OCI-LY7 (cell line): ENCODE data around the gene ZNF101. TPM values are rescaled to one million over a fixed set of nuclear protein-coding genes. Genes with fewer than 3 reads are reported as not detected.

Experiments used
- BruUV-seq: library from RNA; stranded (reverse); fragments of 400-500 nt; replicated peaks from 2 replicates; lab custom pipeline; 2021; lab: Mats Ljungman, UMichigan
- CTCF ChIA-PET: fragments of 300-600 bp; sonication (Branson Sonifier 250); formaldehyde crosslinking; loops from one replicate; lab custom pipeline; 2022; ENCODE audit warnings: antibody characterized with exemption; ENCODE audit not compliant: unreplicated experiment; lab: Charles Lee
- POLR2A ChIA-PET: fragments of 300-600 bp; sonication (Branson Sonifier 250); formaldehyde crosslinking; loops from one replicate; lab custom pipeline; 2022; ENCODE audit warnings: antibody characterized with exemption; lab: Charles Lee
- DNase-seq: peaks from one replicate; pipeline ENCODE4 v3.0.0-alpha.2; 2015; ENCODE audit warnings: low spot score
- H2AFZ ChIP-seq: fragments of 200-600 bp; sonication (generic), shearing (Covaris generic); 2 replicates; pipeline ENCODE4 v1.6.1; 2014; ENCODE audit warnings: mild to moderate bottlenecking, antibody characterized with exemption, low read length, moderate library complexity
- H3K27ac ChIP-seq: fragments of 200-600 bp; sonication (generic); 2 replicates; pipeline ENCODE4 v1.5.1; 2014; ENCODE audit warnings: mixed run types, low read depth, mild to moderate bottlenecking, moderate library complexity, low read length, inconsistent platforms; ENCODE audit not compliant: poor library complexity, severe bottlenecking
- H3K36me3 ChIP-seq: fragments of 200-600 bp; sonication (generic); 2 replicates; pipeline ENCODE4 v1.6.1; 2014; ENCODE audit warnings: mild to moderate bottlenecking, antibody characterized with exemption, low read length, moderate library complexity, mixed read lengths; ENCODE audit not compliant: insufficient read depth
- H3K4me1 ChIP-seq: fragments of 200-600 bp; sonication (generic); 2 replicates; pipeline ENCODE4 v1.5.1; 2014; ENCODE audit warnings: mild to moderate bottlenecking, low read length; ENCODE audit not compliant: insufficient read depth, poor library complexity, severe bottlenecking
- H3K4me2 ChIP-seq: fragments of 200-600 bp; sonication (generic); 2 replicates; pipeline ENCODE4 v1.6.1; 2014; ENCODE audit warnings: mild to moderate bottlenecking, low read length
- H3K4me3 ChIP-seq: fragments of 200-600 bp; sonication (generic); 2 replicates; pipeline ENCODE4 v1.5.1; 2014; ENCODE audit warnings: mild to moderate bottlenecking, low read depth, low read length; ENCODE audit not compliant: poor library complexity, severe bottlenecking
- H3K79me2 ChIP-seq: fragments of 200-600 bp; sonication (generic); 2 replicates; pipeline ENCODE4 v1.6.1; 2016; ENCODE audit warnings: low read depth, mild to moderate bottlenecking, low read length, moderate library complexity, mixed read lengths; ENCODE audit not compliant: insufficient read depth
- H3K9me2 ChIP-seq: fragments of 200-600 bp; sonication (generic); 2 replicates; pipeline ENCODE4 v1.6.1; 2016; ENCODE audit warnings: mild to moderate bottlenecking, low read length, mixed read lengths; ENCODE audit not compliant: insufficient read depth
- H3K9me3 ChIP-seq: fragments of 200-600 bp; sonication (generic); 2 replicates; pipeline ENCODE4 v1.6.1; 2014; ENCODE audit warnings: mild to moderate bottlenecking, mixed run types, low read length, mixed read lengths
- H4K20me1 ChIP-seq: fragments of 200-600 bp; sonication (generic); 2 replicates; pipeline ENCODE4 v1.6.1; 2014; ENCODE audit warnings: mild to moderate bottlenecking, antibody characterized with exemption, low read length, moderate library complexity, mixed read lengths; ENCODE audit not compliant: insufficient read depth
- CTCF ChIP-seq: fragments of 200-600 bp; sonication (generic); conservative IDR thresholded peaks from 2 replicates; pipeline ENCODE4 v1.5.1; 2014; ENCODE audit warnings: mild to moderate bottlenecking, antibody characterized with exemption, low read length, moderate library complexity, mixed read lengths
- EZH2phosphoT487 ChIP-seq: fragments of 200-600 bp; sonication (generic); IDR thresholded peaks from 2 replicates; pipeline ENCODE4 v1.6.1; 2018; ENCODE audit warnings: low read depth, borderline replicate concordance, mild to moderate bottlenecking, mixed run types, antibody characterized with exemption, low read length, moderate library complexity, mixed read lengths
- intact Hi-C: fragments of 100-400 bp; cut with micrococcal nuclease; formaldehyde crosslinking; loops from one replicate; pipeline ENCODE4 v1.10.0; 2022; ENCODE audit not compliant: unreplicated experiment
- total RNA-seq, 2 experiments: library from RNA; depleted of rRNA in 1 of 2; stranded (reverse); fragments of >200 nt in 1 of 2; shearing (Covaris generic) in 1 of 2; gene quantifications; 2 replicates each; pipeline ENCODE4 v1.2.3, GENCODE V29; 2014 to 2022

ZNF101 gene
- total RNA-seq, 2 experiments from 2014 or later, result 66.6 to 83.8 TPM

GRCh38 chr19:19661675-19662251 lies 6.9 kb upstream of the ZNF101 start:
- Histone ChIP-seq H3K4me3 (peak overlapping the region; percentile 88), H3K4me1 (peaks cover 42% of the 10 kb centered on the region)

GRCh38 chr19:19662344-19662743 lies 6.3 kb upstream of the ZNF101 start:
- peaks cover 34% of the 10 kb centered on the region for H3K79me2 ChIP-seq
- no peaks in the 10 kb centered on the region for H3K9me2 ChIP-seq
- ChIA-PET CTCF (no interaction called here), POLR2A (interaction anchor here (0.8 to 1.2 kb wide), 4 partner anchors 9 to 203 kb away, joined by 3 to 5 read pairs (median 4); partner anchors contain the start of gene ZNF253)
- peak; percentile 21 for DNase-seq
- peaks cover 48% of the 10 kb centered on the region for H3K4me1 ChIP-seq
- H2AFZ ChIP-seq, result no peak overlapping the region
- peak overlapping the region; percentile 88 for H3K27ac ChIP-seq
- peaks cover 15% of the 10 kb centered on the region; the same call in 1 of the 2 replicates for H4K20me1 ChIP-seq
- H3K4me2 ChIP-seq, result peak overlapping the region; percentile 82
- no peak for TF ChIP-seq EZH2phosphoT487
- peaks cover 37% of the 10 kb centered on the region for H3K36me3 ChIP-seq
- TSS peak; percentile 78 for BruUV-seq
- no peaks in the 10 kb centered on the region for H3K9me3 ChIP-seq
- H3K4me3 ChIP-seq, result peak overlapping the region; percentile 88
- intact Hi-C loops, result loop anchor here (10.0 kb wide), 2 partner anchors 258 to 498 kb away; partner anchors contain the start of gene GATAD2A

More at GRCh38 chr19:19661675-19662251, 6.9 kb upstream of the ZNF101 start:
- intact Hi-C loops, result loop anchor here (10.0 kb wide), 2 partner anchors 257 to 497 kb away; partner anchors contain the start of gene GATAD2A
- peaks cover 34% of the 10 kb centered on the region for H3K79me2 ChIP-seq
- peaks cover 43% of the 10 kb centered on the region for H3K36me3 ChIP-seq
- peak; percentile 89 for DNase-seq
- H3K27ac ChIP-seq, result peak overlapping the region; percentile 88
- no peak for TF ChIP-seq EZH2phosphoT487
- TF ChIP-seq CTCF, result no peak
- BruUV-seq, result no TSS peak
- H3K9me3 ChIP-seq, result no peaks in the 10 kb centered on the region
- CTCF ChIA-PET, result no interaction called here
- peak overlapping the region; percentile 82 for H3K4me2 ChIP-seq
- no peak overlapping the region for H2AFZ ChIP-seq
- H4K20me1 ChIP-seq, result peaks cover 15% of the 10 kb centered on the region; the same call in 1 of the 2 replicates
- POLR2A ChIA-PET, result interaction anchor here (0.8 to 1.5 kb wide), 5 partner anchors 9 to 204 kb away, joined by 3 to 5 read pairs (median 4); partner anchors contain the start of gene ZNF253
- no peaks in the 10 kb centered on the region for H3K9me2 ChIP-seq

- peaks cover 34% of the 10 kb centered on the region for H3K79me2 ChIP-seq
Observed at GRCh38 chr19:19662871-19663255, 5.8 kb upstream of the ZNF101 start.

More at GRCh38 chr19:19662871-19663255, 5.8 kb upstream of the ZNF101 start:
- no peaks in the 10 kb centered on the region for H3K9me2 ChIP-seq
- POLR2A ChIA-PET, result interaction anchor here (1.2 kb wide), 1 partner anchor 203 kb away, joined by 5 read pairs; the partner anchor contains the start of gene ZNF253
- peaks cover 15% of the 10 kb centered on the region; the same call in 1 of the 2 replicates for H4K20me1 ChIP-seq
- no peaks in the 10 kb centered on the region for H3K9me3 ChIP-seq
- no TSS peak for BruUV-seq
- peaks cover 32% of the 10 kb centered on the region for H3K36me3 ChIP-seq
- intact Hi-C loops, result loop anchor here (1.0 to 10.0 kb wide), 4 partner anchors 113 to 498 kb away; partner anchors contain the start of gene GATAD2A
- CTCF ChIA-PET, result no interaction called here
- H3K27ac ChIP-seq, result peak overlapping the region; percentile 88
- peak overlapping the region; percentile 88 for H3K4me3 ChIP-seq
- peaks cover 53% of the 10 kb centered on the region for H3K4me1 ChIP-seq
- H3K4me2 ChIP-seq, result peak overlapping the region; percentile 82
- no peak overlapping the region; the same call in 1 of the 2 replicates for H2AFZ ChIP-seq
- no peak for DNase-seq
- TF ChIP-seq CTCF, result no peak
- TF ChIP-seq EZH2phosphoT487, result no peak
